HepG2 (cell line): ENCODE results near the gene OR51T1. TPM values are rescaled to one million over a fixed set of nuclear protein-coding genes. Genes with fewer than 3 reads are reported as not detected.

Experiments
- ATAC-seq: fragments of 200-7000 bp; cut with Tn5 transposase; 3 replicates; pipeline ENCODE4 v1.9.1; 2020; ENCODE audit warnings: mild to moderate bottlenecking, moderate library complexity
- BruUV-seq: library from RNA; stranded (reverse); fragments of 400-500 nt; replicated peaks from 2 replicates; lab custom pipeline; 2021; lab: Mats Ljungman, UMichigan
- CTCF ChIA-PET: fragments of 300-600 bp; formaldehyde crosslinking; extraction: SDS; loops from one replicate; lab custom pipeline; 2021; ENCODE audit warnings: low total read pairs, inconsistent platforms, low intra/inter-chr PET ratio; lab: Yijun Ruan, JAX
- POLR2A ChIA-PET: fragments of 350-600 bp; sonication (Branson Sonifier 250); formaldehyde crosslinking; loops from one replicate; lab custom pipeline; 2020; ENCODE audit warnings: antibody characterized with exemption, inconsistent platforms; lab: Yijun Ruan, JAX
- DNase-seq: peaks from one replicate; pipeline ENCODE4 v3.0.0-alpha.2; 2015; ENCODE audit warnings: low spot score
- FAIRE-seq: peaks from 3 replicates; lab custom pipeline; 2011; peaks lifted over from hg19 to GRCh38; lab: Jason Lieb, UNC
- H2AFZ ChIP-seq: one replicate; pipeline ENCODE4 v1.6.1; 2011; ENCODE audit warnings: low read length, inconsistent platforms
- H3K27ac ChIP-seq: fragments of 300-600 bp; 3 replicates; pipeline ENCODE4 v1.8.0; 2011; ENCODE audit warnings: mixed run types, mild to moderate bottlenecking, mixed read lengths, low read length, inconsistent platforms; ENCODE audit not compliant: insufficient read depth; ENCODE audit errors: extremely low read length
- H3K27me3 ChIP-seq, 2 experiments: fragments of 200-600 bp in 1 of 2; 2 replicates in 1 of 2; 3 replicates in 1 of 2; pipeline versions ENCODE4 v1.6.0 to v1.8.0; 2011; ENCODE audit warnings: low read length in 2 of 2, mild to moderate bottlenecking in 2 of 2, moderate library complexity in 2 of 2, inconsistent platforms in 1 of 2; ENCODE audit not compliant: insufficient read depth in 2 of 2, control insufficient read depth in 1 of 2
- H3K36me3 ChIP-seq, 2 experiments: fragments of 200-600 bp in 1 of 2; replicated peaks in 1 of 2; 2 replicates in 1 of 2; 3 replicates in 1 of 2; pipeline versions ENCODE4 v1.5.1 to v1.8.0; 2011; ENCODE audit warnings: low read length in 2 of 2, inconsistent platforms in 1 of 2; ENCODE audit not compliant: insufficient read depth in 2 of 2, control insufficient read depth in 1 of 2
- H3K4me1 ChIP-seq: 2 replicates; pipeline ENCODE4 v1.5.1; 2012; ENCODE audit warnings: low read length, inconsistent platforms; ENCODE audit not compliant: insufficient read depth
- H3K4me2 ChIP-seq: 2 replicates; pipeline ENCODE4 v1.6.0; 2011; ENCODE audit warnings: low read depth, low read length, inconsistent platforms
- H3K4me3 ChIP-seq, 3 experiments: fragments of 200-600 bp in 1 of 3; sonication (generic), shearing (Covaris generic) in 1 of 3; replicated peaks in 1 of 3; 2 replicates each; pipeline ENCODE4 v1.5.1; 2011 to 2016; ENCODE audit warnings: low read length in 3 of 3, inconsistent platforms in 2 of 3, low read depth in 2 of 3, mild to moderate bottlenecking in 2 of 3, control low read depth in 1 of 3, mixed read lengths in 1 of 3; ENCODE audit not compliant: insufficient read depth in 1 of 3
- H3K79me2 ChIP-seq: one replicate; pipeline ENCODE4 v1.6.1; 2011; ENCODE audit warnings: low read length, inconsistent platforms; ENCODE audit not compliant: insufficient read depth
- H3K9ac ChIP-seq: 2 replicates; pipeline ENCODE4 v1.6.0; 2011; ENCODE audit warnings: mild to moderate bottlenecking, low read depth, low read length, inconsistent platforms; ENCODE audit not compliant: insufficient read depth
- H3K9me3 ChIP-seq: 2 replicates; pipeline ENCODE4 v1.5.1; 2012; ENCODE audit warnings: mild to moderate bottlenecking, low read length
- H4K20me1 ChIP-seq: 2 replicates; pipeline ENCODE4 v1.6.0; 2011; ENCODE audit warnings: inconsistent platforms, mild to moderate bottlenecking, low read length, moderate library complexity; ENCODE audit not compliant: insufficient read depth
- GATA4 ChIP-seq: sonication (generic); IDR thresholded peaks from 2 replicates; pipeline ENCODE4 v1.6.1; 2016; ENCODE audit warnings: antibody characterized with exemption, low read depth, borderline replicate concordance
- HNF4A ChIP-seq: sonication (generic); formaldehyde crosslinking; IDR thresholded peaks from 2 replicates; pipeline ENCODE4 v1.4.0; 2020; ENCODE audit warnings: missing genetic modification reagents
- PRDM10 ChIP-seq: sonication (generic); formaldehyde crosslinking; IDR thresholded peaks from 2 replicates; pipeline ENCODE4 v1.4.0; 2020; ENCODE audit warnings: low read depth, missing genetic modification reagents
- SMARCE1 ChIP-seq: fragments of 450-650 bp; IDR thresholded peaks from 2 replicates; pipeline ENCODE4 v1.6.1; 2017; ENCODE audit warnings: borderline replicate concordance
- SNRNP70 ChIP-seq: fragments of 200-400 bp; formaldehyde crosslinking; IDR thresholded peaks from 2 replicates; pipeline ENCODE4 v1.6.1; 2017; ENCODE audit warnings: mild to moderate bottlenecking, low read depth, low read length, moderate library complexity
- ZKSCAN8 ChIP-seq: IDR thresholded peaks from 2 replicates; pipeline ENCODE4 v1.6.1; 2016; ENCODE audit warnings: borderline replicate concordance, missing genetic modification reagents, missing compliant biosample characterization
- ZNF234 ChIP-seq: sonication (generic); formaldehyde crosslinking; conservative IDR thresholded peaks from 2 replicates; pipeline ENCODE4 v1.5.1; 2020; ENCODE audit warnings: mild to moderate bottlenecking, missing genetic modification reagents
- ZNF576 ChIP-seq: sonication (generic); formaldehyde crosslinking; IDR thresholded peaks from 2 replicates; pipeline ENCODE4 v1.4.0; 2020; ENCODE audit warnings: mild to moderate bottlenecking, missing genetic modification reagents
- ZNF788 ChIP-seq: sonication (generic); formaldehyde crosslinking; IDR thresholded peaks from 2 replicates; pipeline ENCODE4 v1.5.0; 2020; ENCODE audit warnings: mild to moderate bottlenecking, missing genetic modification reagents, borderline replicate concordance
- WGBS: methylation state at CpG from one replicate; pipeline ENCODE4 v1.1.6; 2017; ENCODE audit warnings: low lambda C conversion rate; 5-methylcytosine and 5-hydroxymethylcytosine counted together
- in situ Hi-C: cut with HindIII; loops from 2 replicates; pipeline ENCODE4 v1.10.0; 2017; ENCODE audit warnings: low pct_unique_long_range_greater_than_20kb; ENCODE audit not compliant: extremely low pct_ligation_motif_present
- intact Hi-C: fragments of 100-400 bp; cut with micrococcal nuclease; formaldehyde crosslinking; loops from one replicate; pipeline ENCODE4 v1.10.0; 2022; ENCODE audit not compliant: unreplicated experiment
- polyA plus RNA-seq, 8 experiments: library from polyadenylated mRNA; depleted of rRNA in 3 of 8; stranded (reverse) in 7 of 8; unstranded in 1 of 8; fragments of >200 nt; fragmentation: Illumina TruSeq in 4 of 8; extraction: Trizol in 4 of 8; gene quantifications; 2 replicates each; pipeline versions ENCODE4 v1.2.1 to v1.2.3, GENCODE V29; 2011 to 2016; ENCODE audit warnings: low read depth in 4 of 8, missing spikeins in 1 of 8, mixed read lengths in 1 of 8; ENCODE audit not compliant: insufficient read depth in 1 of 8
- total RNA-seq, 5 experiments: library from RNA; depleted of rRNA; stranded (reverse); fragments of >200 nt; fragmentation: Illumina TruSeq; extraction: Trizol; gene quantifications; 2 replicates each; pipeline ENCODE4 v1.2.3, GENCODE V29; 2016; ENCODE audit warnings: low read depth in 1 of 5
- TF ChIP-seq, protein P1 (sequence below): sonication (generic); formaldehyde crosslinking; IDR thresholded peaks from 2 replicates; pipeline ENCODE4 v1.4.0; 2020; ENCODE audit warnings: missing genetic modification reagents
- TF ChIP-seq, protein P2 (sequence below): sonication (generic); formaldehyde crosslinking; IDR thresholded peaks from 2 replicates; pipeline ENCODE4 v1.8.0; 2022; ENCODE audit warnings: missing genetic modification reagents, mild to moderate bottlenecking, inconsistent platforms, borderline replicate concordance

OR51T1 gene
- total and polyA plus RNA-seq, 2 of the 13 experiments (the other 11 are each of a cell fraction or from before 2014, with no cell fraction given), result not detected

- Histone ChIP-seq H3K27ac (no peak overlapping the region), H3K4me3 (no peak overlapping the region), H3K79me2 (no peaks in the 10 kb centered on the region), H3K4me1 (no peaks in the 10 kb centered on the region), H3K9me3 (no peaks in the 10 kb centered on the region), H3K9ac (no peak overlapping the region), H3K27me3 (no peaks in the 10 kb centered on the region), H3K36me3 (no peaks in the 10 kb centered on the region), H3K4me2 (no peak overlapping the region), H2AFZ (no peak overlapping the region), H4K20me1 (no peaks in the 10 kb centered on the region)
- ChIA-PET POLR2A (no interaction called here), CTCF (no interaction called here)
- in situ Hi-C loops (no loop called here), intact Hi-C loops (loop anchor here (1.0 kb wide), 1 partner anchor 21 kb away; no protein-coding TSS in a partner anchor)
- BruUV-seq, result no TSS peak
- no peak for DNase-seq
- ATAC-seq, result no peak
- TF ChIP-seq PRDM10 (CRISPR knock-in tag) (no peak), HNF4A (CRISPR knock-in tag) (no peak), ZNF576 (CRISPR knock-in tag) (no peak), SMARCE1 (no peak), GATA4 (no peak), ZNF234 (CRISPR knock-in tag) (no peak), ZKSCAN8 (CRISPR knock-in tag) (no peak), ZNF788 (CRISPR knock-in tag) (no peak), SNRNP70 (no peak)
- TF ChIP-seq, protein P1, sequence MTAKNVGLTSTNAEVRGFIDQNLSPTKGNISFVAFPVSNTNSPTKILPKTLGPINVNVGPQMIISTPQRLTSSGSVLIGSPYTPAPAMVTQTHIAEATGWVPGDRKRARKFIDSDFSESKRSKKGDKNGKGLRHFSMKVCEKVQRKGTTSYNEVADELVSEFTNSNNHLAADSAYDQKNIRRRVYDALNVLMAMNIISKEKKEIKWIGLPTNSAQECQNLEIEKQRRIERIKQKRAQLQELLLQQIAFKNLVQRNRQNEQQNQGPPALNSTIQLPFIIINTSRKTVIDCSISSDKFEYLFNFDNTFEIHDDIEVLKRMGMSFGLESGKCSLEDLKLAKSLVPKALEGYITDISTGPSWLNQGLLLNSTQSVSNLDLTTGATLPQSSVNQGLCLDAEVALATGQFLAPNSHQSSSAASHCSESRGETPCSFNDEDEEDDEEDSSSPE (CRISPR knock-in tag), result no peak
- TF ChIP-seq, protein P2, sequence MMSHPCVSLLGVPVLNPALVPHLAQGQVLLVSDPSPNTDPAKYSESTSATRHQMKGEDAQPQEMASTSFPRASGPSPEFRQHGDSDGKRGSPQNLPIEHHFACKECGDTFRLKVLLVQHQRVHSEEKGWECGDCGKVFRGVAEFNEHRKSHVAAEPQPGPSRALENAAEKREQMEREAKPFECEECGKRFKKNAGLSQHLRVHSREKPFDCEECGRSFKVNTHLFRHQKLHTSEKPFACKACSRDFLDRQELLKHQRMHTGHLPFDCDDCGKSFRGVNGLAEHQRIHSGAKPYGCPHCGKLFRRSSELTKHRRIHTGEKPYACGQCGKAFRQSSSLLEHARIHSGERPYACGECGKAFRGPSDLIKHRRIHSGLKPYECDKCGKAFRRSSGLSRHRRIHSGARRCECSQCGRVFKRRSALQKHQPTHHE, result no peak
- WGBS, result 19% methylated on average over 4 of the region's 4 CpGs
- no peak for FAIRE-seq
Observed at GRCh38 chr11:4863876-4864275, 17.8 kb upstream of the OR51T1 start.
